GM12878 (cell line): ENCODE data around the gene GSE1. TPM values are rescaled to one million over a fixed set of nuclear protein-coding genes. Genes with fewer than 3 reads are reported as not detected.

Source experiments
- ATAC-seq: fragments of 200-7000 bp; cut with Tn5 transposase; 3 replicates; pipeline ENCODE4 v1.9.1; 2020; ENCODE audit warnings: mild to moderate bottlenecking, moderate library complexity
- BruUV-seq: library from RNA; stranded (reverse); fragments of 400-500 nt; replicated peaks from 2 replicates; lab custom pipeline; 2021; lab: Mats Ljungman, UMichigan
- CTCF ChIA-PET: fragments of 300-600 bp; sonication (Branson Sonifier 250); formaldehyde crosslinking; extraction: SDS; loops from one replicate; lab custom pipeline; 2021; ENCODE audit warnings: inconsistent platforms; lab: Yijun Ruan, JAX
- POLR2A ChIA-PET: fragments of 350-600 bp; formaldehyde crosslinking; extraction: SDS; loops from one replicate; lab custom pipeline; 2021; ENCODE audit warnings: inconsistent platforms; lab: Charles Lee
- RAD21 ChIA-PET: fragments of 300-600 bp; sonication (Branson Sonifier 250); formaldehyde crosslinking; loops from one replicate; lab custom pipeline; 2023; ENCODE audit warnings: antibody characterized with exemption; ENCODE audit not compliant: unreplicated experiment; lab: Charles Lee
- SMC1A ChIA-PET: fragments of 300-600 bp; sonication (Branson Sonifier 250); formaldehyde crosslinking; loops from one replicate; lab custom pipeline; 2023; ENCODE audit not compliant: unreplicated experiment, uncharacterized antibody; lab: Charles Lee
- DNase-seq: peaks from one replicate; pipeline ENCODE4 v3.0.0-alpha.2; 2011; ENCODE audit warnings: low read depth, low spot score
- FAIRE-seq: peaks from 3 replicates; lab custom pipeline; 2011; peaks lifted over from hg19 to GRCh38; lab: Jason Lieb, UNC
- H2AFZ ChIP-seq: 2 replicates; pipeline ENCODE4 v1.6.0; 2011; ENCODE audit warnings: low read depth, low read length, control low read depth; ENCODE audit not compliant: control insufficient read depth
- H3K27ac ChIP-seq: 2 replicates; pipeline ENCODE4 v1.5.1; 2011; ENCODE audit warnings: control low read depth; ENCODE audit not compliant: control insufficient read depth, insufficient read depth
- H3K27me3 ChIP-seq, 2 experiments: replicated peaks in 1 of 2; 2 replicates each; pipeline versions ENCODE4 v1.6.0 to v1.6.1; 2011; ENCODE audit warnings: low read length in 1 of 2; ENCODE audit not compliant: control insufficient read depth in 2 of 2, insufficient read depth in 2 of 2
- H3K36me3 ChIP-seq, 2 experiments: 2 replicates each; pipeline ENCODE4 v1.5.1; 2011; ENCODE audit warnings: low read length in 1 of 2; ENCODE audit not compliant: control insufficient read depth in 2 of 2, insufficient read depth in 2 of 2
- H3K4me1 ChIP-seq: 2 replicates; pipeline ENCODE4 v1.6.1; 2011; ENCODE audit warnings: mild to moderate bottlenecking, low read length, moderate library complexity, mixed read lengths; ENCODE audit not compliant: control insufficient read depth, insufficient read depth
- H3K4me2 ChIP-seq: 2 replicates; pipeline ENCODE4 v1.6.0; 2011; ENCODE audit warnings: control low read depth; ENCODE audit not compliant: control insufficient read depth, insufficient read depth
- H3K4me3 ChIP-seq: fragments of 200-600 bp; sonication (generic); 2 replicates; pipeline ENCODE4 v1.5.1; 2016
- H3K79me2 ChIP-seq: 2 replicates; pipeline ENCODE4 v1.6.0; 2011; ENCODE audit warnings: low read length; ENCODE audit not compliant: control insufficient read depth, insufficient read depth
- H3K9ac ChIP-seq: 2 replicates; pipeline ENCODE4 v1.8.0; 2011; ENCODE audit warnings: low read length, control low read depth, mixed read lengths; ENCODE audit not compliant: control insufficient read depth, insufficient read depth
- H3K9me3 ChIP-seq: replicated peaks from 3 replicates; pipeline ENCODE4 v1.5.1; 2011; ENCODE audit warnings: mild to moderate bottlenecking, low read length; ENCODE audit not compliant: control insufficient read depth, insufficient read depth
- H4K20me1 ChIP-seq: 2 replicates; pipeline ENCODE4 v1.6.0; 2011; ENCODE audit not compliant: control insufficient read depth, insufficient read depth
- CBX5 ChIP-seq: sonication (generic); IDR thresholded peaks from 2 replicates; pipeline ENCODE4 v1.6.1; 2016; ENCODE audit warnings: low read depth, moderate library complexity, mild to moderate bottlenecking, inconsistent platforms
- NR2F1 ChIP-seq: fragments of 450-650 bp; conservative IDR thresholded peaks from 2 replicates; pipeline ENCODE4 v1.6.1; 2017; ENCODE audit warnings: mild to moderate bottlenecking
- SMARCA5 ChIP-seq: fragments of 450-650 bp; IDR thresholded peaks from 2 replicates; pipeline ENCODE4 v1.6.1; 2017; ENCODE audit warnings: mild to moderate bottlenecking
- WGBS: methylation state at CpG from one replicate; pipeline ENCODE4 v1.1.6; 2016; ENCODE audit warnings: low lambda C conversion rate; ENCODE audit not compliant: insufficient replicate concordance, insufficient coverage; ENCODE audit errors: missing lambda C conversion rate; 5-methylcytosine and 5-hydroxymethylcytosine counted together
- in situ Hi-C: fragments of 300-500 bp; cut with MboI; formaldehyde crosslinking; loops from 9 replicates; pipeline ENCODE4 v1.14.3; 2018; ENCODE audit warnings: mixed read lengths
- intact Hi-C: fragments of 100-400 bp; cut with micrococcal nuclease; formaldehyde crosslinking; loops from one replicate; pipeline ENCODE4 v1.14.2; 2022; ENCODE audit not compliant: unreplicated experiment
- polyA plus RNA-seq, 11 experiments: library from polyadenylated mRNA; depleted of rRNA in 4 of 11; unstranded in 6 of 11; stranded (reverse) in 5 of 11; fragments of >200 nt; fragmentation: Nextera tagmentation in 4 of 11; fragmentation: Illumina TruSeq in 1 of 11; extraction: Ambion mirVana in 4 of 11; extraction: Trizol in 1 of 11; gene quantifications; 1 replicate in 1 of 11; 2 replicates in 10 of 11; pipeline versions ENCODE4 v1.2.1 to v1.2.3, GENCODE V29; 2011 to 2016; ENCODE audit warnings: inconsistent platforms in 2 of 11, missing spikeins in 2 of 11, low read depth in 1 of 11
- total RNA-seq, 4 experiments: library from RNA; depleted of rRNA in 3 of 4; stranded (reverse); fragments of >200 nt in 3 of 4; fragmentation: Illumina TruSeq in 1 of 4; extraction: Trizol in 1 of 4; gene quantifications; 2 replicates each; pipeline versions ENCODE4 v1.2.1 to v1.2.3, GENCODE V29; 2013 to 2021

Gene GSE1
- total and polyA plus RNA-seq, 10 of the 15 experiments (the other 5 are each of a cell fraction or from before 2014, with no cell fraction given), result 4.6 to 58.7 (median 18.2) TPM

DNA sequence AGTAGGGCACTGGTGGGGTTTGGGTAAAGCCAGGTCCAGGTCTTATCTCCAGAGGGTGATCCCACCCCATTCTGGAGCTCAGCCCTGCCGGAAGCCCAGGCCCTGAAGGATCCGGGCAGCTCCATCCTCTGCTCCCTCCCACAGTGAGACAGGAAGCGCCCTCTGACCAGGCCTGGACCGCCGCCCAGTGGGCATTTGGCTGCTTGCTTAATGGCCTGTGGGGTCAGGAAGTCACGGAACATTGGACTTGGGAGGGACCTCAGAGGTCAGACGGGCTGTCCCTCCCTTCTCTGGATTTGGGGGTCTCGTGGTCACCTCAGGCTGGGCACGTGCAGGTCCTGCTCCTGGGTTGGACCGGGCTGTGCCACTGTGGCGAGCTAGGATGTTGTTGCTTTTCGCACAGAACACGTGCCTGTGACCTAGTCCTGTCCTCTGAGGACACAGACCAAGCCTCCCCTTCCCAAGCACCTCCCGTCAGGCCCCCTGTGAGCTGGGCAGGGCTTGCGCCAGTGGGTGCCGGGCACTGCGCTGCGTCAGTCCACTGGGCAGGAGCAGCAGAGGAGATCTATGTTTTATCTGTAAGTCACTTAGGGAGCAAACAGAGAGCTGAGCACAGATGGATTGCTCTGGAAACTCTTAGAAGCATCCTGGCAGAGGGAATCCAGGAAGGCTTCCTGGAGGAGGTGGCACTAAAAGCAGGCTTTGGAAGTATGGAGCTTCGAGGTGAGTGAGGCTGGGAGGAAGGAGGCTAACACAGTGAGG, 49.4 kb upstream of the GSE1 start:
- BruUV-seq, result TSS peak; percentile 10
- Histone ChIP-seq H3K36me3 (peaks cover 0 to 4% of the 10 kb centered on the region in 2 experiments; a peak in 2 of 4 replicates), H3K27me3 (no peaks in the 10 kb centered on the region), H3K4me3 (no peak overlapping the region; the same call in 1 of the 2 replicates), H3K9me3 (no peaks in the 10 kb centered on the region), H3K4me2 (peak overlapping the region; percentile 28)
- ChIA-PET CTCF (interaction anchor here (0.6 to 2.2 kb wide), 16 partner anchors 9 to 144 kb away, joined by 3 to 19 read pairs (median 3); no protein-coding TSS in a partner anchor), POLR2A (interaction anchor here (0.6 to 2.1 kb wide), 2 partner anchors 10 to 12 kb away, joined by 3 to 12 read pairs; no protein-coding TSS in a partner anchor), RAD21 (interaction anchor here (0.7 to 2.2 kb wide), 7 partner anchors 9 to 142 kb away, joined by 3 to 11 read pairs (median 4); partner anchors contain the start of gene GSE1)
- WGBS, result 86% methylated on average over 19 of the region's 19 CpGs
- DNase-seq, result no peak
- TF ChIP-seq CBX5 (no peak), SMARCA5 (peak; percentile 34; the same call in 1 of the 2 replicates), NR2F1 (peak; percentile 29; the same call in 1 of the 2 replicates)
- TF ChIP-seq, all 136 proteins: peak for 2
- no peak for FAIRE-seq
- Histone ChIP-seq H3K4me1 (peaks cover 27% of the 10 kb centered on the region), H3K79me2 (peaks cover 77% of the 10 kb centered on the region), H4K20me1 (peaks cover 22% of the 10 kb centered on the region), H3K9ac (no peak overlapping the region), H2AFZ (no peak overlapping the region), H3K27ac (no peak overlapping the region)
- SMC1A ChIA-PET, result interaction anchor here (0.7 to 1.9 kb wide), 3 partner anchors 9 to 116 kb away, joined by 3 to 7 read pairs (median 5); no protein-coding TSS in a partner anchor
- ATAC-seq, result no peak
- in situ Hi-C loops, result loop anchor here (25.0 kb wide), 1 partner anchor 951 kb away; the partner anchor contains the start of gene COTL1
- intact Hi-C loops, result no loop called here
